IMR-90 (cell line): Measurements from ENCODE around the gene KCNN3. TPM values are rescaled to one million over a fixed set of nuclear protein-coding genes. Genes with fewer than 3 reads are reported as not detected.

Source experiments
- ATAC-seq: fragments of 200-7000 bp; cut with Tn5 transposase; 2 replicates; pipeline ENCODE4 v1.9.1; 2020; ENCODE audit warnings: low read depth, mild to moderate bottlenecking, moderate library complexity
- BruUV-seq: library from RNA; stranded (reverse); fragments of 400-500 nt; replicated peaks from 2 replicates; lab custom pipeline; 2021; lab: Mats Ljungman, UMichigan
- CTCF ChIA-PET: fragments of 300-600 bp; formaldehyde crosslinking; extraction: SDS; loops from one replicate; lab custom pipeline; 2021; ENCODE audit warnings: antibody characterized with exemption; lab: Yijun Ruan, JAX
- POLR2A ChIA-PET: fragments of 300-600 bp; sonication (Branson Sonifier 250); formaldehyde crosslinking; loops from one replicate; lab custom pipeline; 2022; ENCODE audit warnings: antibody characterized with exemption; ENCODE audit not compliant: unreplicated experiment; lab: Charles Lee
- DNase-seq: peaks from one replicate; pipeline ENCODE4 v3.0.0; 2013
- H2AFZ ChIP-seq: replicated peaks from 2 replicates; pipeline ENCODE3; 2013; ENCODE audit warnings: low read length, mild to moderate bottlenecking; ENCODE audit not compliant: poor library complexity
- H2AK5ac ChIP-seq: 2 replicates; pipeline ENCODE4 v1.6.1; 2013; ENCODE audit warnings: low read depth, low read length, inconsistent platforms
- H2AK9ac ChIP-seq: replicated peaks from 2 replicates; pipeline ENCODE3; 2013; ENCODE audit warnings: mild to moderate bottlenecking, low read depth, low read length, moderate library complexity; ENCODE audit not compliant: poor library complexity
- H2BK120ac ChIP-seq: 2 replicates; pipeline ENCODE4 v1.6.1; 2013; ENCODE audit warnings: low read depth, low read length, inconsistent platforms
- H2BK15ac ChIP-seq: 3 replicates; pipeline ENCODE4 v1.6.1; 2013; ENCODE audit warnings: low read depth, low read length, inconsistent platforms
- H2BK20ac ChIP-seq: 2 replicates; pipeline ENCODE4 v1.6.1; 2013; ENCODE audit warnings: low read depth, mild to moderate bottlenecking, inconsistent platforms, low read length, moderate library complexity
- H2BK5ac ChIP-seq: 2 replicates; pipeline ENCODE4 v1.6.1; 2013; ENCODE audit warnings: mild to moderate bottlenecking, low read depth, low read length, inconsistent platforms; ENCODE audit not compliant: poor library complexity, severe bottlenecking
- H3K14ac ChIP-seq: replicated peaks from 2 replicates; pipeline ENCODE4 v1.6.1; 2013; ENCODE audit warnings: low read depth, low read length, inconsistent platforms
- H3K18ac ChIP-seq: 2 replicates; pipeline ENCODE4 v1.6.1; 2013; ENCODE audit warnings: low read depth, low read length, control low read depth
- H3K23ac ChIP-seq: 2 replicates; pipeline ENCODE4 v1.6.1; 2013; ENCODE audit warnings: low read depth, low read length, inconsistent platforms
- H3K27ac ChIP-seq: 2 replicates; pipeline ENCODE4 v1.5.1; 2013; ENCODE audit warnings: mild to moderate bottlenecking, control low read depth, low read length; ENCODE audit not compliant: insufficient read depth
- H3K27me3 ChIP-seq: 2 replicates; pipeline ENCODE4 v1.6.1; 2013; ENCODE audit warnings: low read length; ENCODE audit not compliant: control insufficient read depth, insufficient read depth
- H3K36me3 ChIP-seq: 2 replicates; pipeline ENCODE4 v1.6.1; 2013; ENCODE audit warnings: low read length, mixed read lengths; ENCODE audit not compliant: control insufficient read depth, insufficient read depth
- H3K4ac ChIP-seq: 2 replicates; pipeline ENCODE4 v1.6.1; 2013; ENCODE audit warnings: low read depth, low read length, inconsistent platforms
- H3K4me1 ChIP-seq: 2 replicates; pipeline ENCODE4 v1.6.1; 2013; ENCODE audit warnings: low read length, mixed read lengths; ENCODE audit not compliant: control insufficient read depth, insufficient read depth
- H3K4me2 ChIP-seq: 2 replicates; pipeline ENCODE4 v1.6.1; 2013; ENCODE audit warnings: low read depth, mild to moderate bottlenecking, control low read depth, low read length, moderate library complexity
- H3K4me3 ChIP-seq: 2 replicates; pipeline ENCODE4 v1.5.1; 2013; ENCODE audit warnings: low read depth, mild to moderate bottlenecking, control low read depth, low read length, moderate library complexity; ENCODE audit not compliant: insufficient read depth
- H3K56ac ChIP-seq: 2 replicates; pipeline ENCODE4 v1.6.1; 2013; ENCODE audit warnings: low read length, inconsistent platforms; ENCODE audit not compliant: insufficient read depth; ENCODE audit errors: extremely low read depth
- H3K79me1 ChIP-seq, 2 experiments: 2 replicates each; pipeline ENCODE4 v1.6.1; 2013; ENCODE audit warnings: low read length in 2 of 2, inconsistent platforms in 1 of 2, low read depth in 1 of 2
- H3K9ac ChIP-seq: 2 replicates; pipeline ENCODE4 v1.6.1; 2013; ENCODE audit warnings: low read depth, low read length, control low read depth
- H3K9me1 ChIP-seq: 2 replicates; pipeline ENCODE4 v1.6.1; 2013; ENCODE audit warnings: low read length, inconsistent platforms; ENCODE audit not compliant: insufficient read depth
- H3K9me3 ChIP-seq: 2 replicates; pipeline ENCODE4 v1.6.1; 2013; ENCODE audit warnings: low read length; ENCODE audit not compliant: control insufficient read depth, insufficient read depth
- H4K20me1 ChIP-seq: 2 replicates; pipeline ENCODE4 v1.6.1; 2013; ENCODE audit warnings: low read length, inconsistent platforms; ENCODE audit not compliant: insufficient read depth
- H4K5ac ChIP-seq: 2 replicates; pipeline ENCODE4 v1.6.1; 2013; ENCODE audit warnings: mild to moderate bottlenecking, low read depth, low read length, control low read depth
- H4K8ac ChIP-seq, 2 experiments: 2 replicates each; pipeline ENCODE4 v1.6.1; 2013; ENCODE audit warnings: low read depth in 2 of 2, low read length in 2 of 2, control low read depth in 1 of 2, inconsistent platforms in 1 of 2
- H4K91ac ChIP-seq: 2 replicates; pipeline ENCODE4 v1.6.1; 2013; ENCODE audit warnings: low read depth, low read length, inconsistent platforms; ENCODE audit not compliant: insufficient read depth
- SMC3 ChIP-seq: fragments of 150-350 bp; IDR thresholded peaks from 2 replicates; pipeline ENCODE4 v1.6.1; 2016; ENCODE audit warnings: low read depth, mild to moderate bottlenecking, antibody characterized with exemption, low read length, moderate library complexity
- WGBS, 2 experiments: methylation state at CpG; one replicate each; pipeline versions ENCODE4 v1.1.5 to v1.1.7; 2013; ENCODE audit warnings: missing lambda C conversion rate in 2 of 2; ENCODE audit not compliant: insufficient read length in 1 of 2; ENCODE audit errors: extremely low coverage in 2 of 2; 5-methylcytosine and 5-hydroxymethylcytosine counted together
- dilution Hi-C: fragments of 300-500 bp; cut with HindIII; formaldehyde crosslinking; loops from one replicate; pipeline ENCODE4 v1.14.3; 2018; ENCODE audit warnings: low sequenced_read_pairs; ENCODE audit not compliant: unreplicated experiment
- in situ Hi-C: fragments of 300-500 bp; cut with MboI; formaldehyde crosslinking; loops from 3 replicates; pipeline ENCODE4 v1.14.3; 2019; ENCODE audit warnings: low sequenced_read_pairs, inconsistent platforms, mixed read lengths
- intact Hi-C: fragments of 100-400 bp; cut with micrococcal nuclease; formaldehyde crosslinking; loops from 2 replicates; pipeline ENCODE4 v1.10.0; 2022
- polyA plus RNA-seq, 3 experiments: library from polyadenylated mRNA; depleted of rRNA; stranded (reverse); fragments of >200 nt; gene quantifications; 2 replicates each; pipeline ENCODE4 v1.2.3, GENCODE V29; 2012; ENCODE audit warnings: low replicate concordance in 1 of 3
- total RNA-seq: library from RNA; depleted of rRNA; stranded (reverse); fragments of >200 nt; gene quantifications from 2 replicates; pipeline ENCODE4 v1.2.3, GENCODE V29; 2012
- TF ChIP-seq, protein P1 (sequence below): fragments of 150-350 bp; IDR thresholded peaks from 2 replicates; pipeline ENCODE4 v1.6.1; 2016; ENCODE audit warnings: low read depth, mild to moderate bottlenecking, low read length, moderate library complexity, borderline replicate concordance

KCNN3 gene
- total and polyA plus RNA-seq, 2 of the 4 experiments (the other 2 are of a cell fraction), result 0.02 TPM; not detected in 1

DNA sequence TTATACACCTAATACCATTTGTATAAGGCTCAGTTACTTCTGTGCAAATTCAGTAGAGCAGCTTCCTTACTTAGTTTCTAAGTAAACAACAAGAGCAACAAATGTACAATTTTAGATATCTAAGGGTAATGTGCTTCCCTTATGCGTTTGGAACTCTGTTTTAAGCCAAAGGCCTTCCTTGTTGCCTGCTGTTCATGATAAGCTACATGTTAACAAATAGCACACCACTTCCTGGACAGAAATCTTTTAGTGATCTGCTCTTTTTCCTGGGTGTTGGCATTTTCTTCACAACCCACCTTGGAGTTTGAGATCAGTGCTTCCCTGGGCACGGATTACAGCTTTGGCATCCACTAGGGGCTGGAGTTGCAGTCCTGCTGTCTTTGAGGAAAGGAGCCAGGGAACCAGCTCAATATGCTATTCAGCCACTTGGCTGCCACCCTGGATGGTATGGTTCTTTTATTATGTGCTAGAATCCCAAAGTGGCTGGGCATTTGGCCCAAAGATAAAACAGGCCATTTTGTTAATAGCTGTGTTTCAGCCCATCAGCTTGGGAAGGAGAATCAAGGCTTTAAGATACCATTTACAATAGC lies 206.5 kb downstream of the KCNN3 start:
- Histone ChIP-seq H3K36me3 (no peaks in the 10 kb centered on the region), H2AFZ (no peak overlapping the region), H3K4ac (no peak overlapping the region), H2BK120ac (no peak overlapping the region), H2BK20ac (no peak overlapping the region), H3K4me3 (no peak overlapping the region), H3K18ac (no peak overlapping the region), H3K4me1 (no peaks in the 10 kb centered on the region), H3K9me1 (no peaks in the 10 kb centered on the region), H3K4me2 (no peak overlapping the region), H2AK9ac (no peak overlapping the region), H2BK15ac (no peak overlapping the region), H2AK5ac (no peak overlapping the region), H2BK5ac (no peak overlapping the region), H3K9me3 (no peaks in the 10 kb centered on the region), H3K27ac (no peak overlapping the region), H3K79me1 (no peaks in the 10 kb centered on the region), H4K5ac (no peak overlapping the region), H3K9ac (no peak overlapping the region), H4K91ac (no peak overlapping the region), H3K27me3 (peaks cover 43% of the 10 kb centered on the region), H4K8ac (no peak overlapping the region), H3K56ac (no peak overlapping the region), H3K23ac (no peak overlapping the region), H3K14ac (no peak overlapping the region), H4K20me1 (no peaks in the 10 kb centered on the region)
- BruUV-seq, result no TSS peak
- ChIA-PET POLR2A (no interaction called here), CTCF (interaction anchor here (1.3 kb wide), 1 partner anchor 215 kb away, joined by 3 read pairs; no protein-coding TSS in a partner anchor)
- intact Hi-C loops, result no loop called here
- TF ChIP-seq, protein P1, sequence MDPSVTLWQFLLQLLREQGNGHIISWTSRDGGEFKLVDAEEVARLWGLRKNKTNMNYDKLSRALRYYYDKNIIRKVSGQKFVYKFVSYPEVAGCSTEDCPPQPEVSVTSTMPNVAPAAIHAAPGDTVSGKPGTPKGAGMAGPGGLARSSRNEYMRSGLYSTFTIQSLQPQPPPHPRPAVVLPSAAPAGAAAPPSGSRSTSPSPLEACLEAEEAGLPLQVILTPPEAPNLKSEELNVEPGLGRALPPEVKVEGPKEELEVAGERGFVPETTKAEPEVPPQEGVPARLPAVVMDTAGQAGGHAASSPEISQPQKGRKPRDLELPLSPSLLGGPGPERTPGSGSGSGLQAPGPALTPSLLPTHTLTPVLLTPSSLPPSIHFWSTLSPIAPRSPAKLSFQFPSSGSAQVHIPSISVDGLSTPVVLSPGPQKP, result no peak
- TF ChIP-seq SMC3, result no peak
- DNase-seq, result no peak
- no CpG with 5 or more reads among the region's 2 CpGs for WGBS, 2 experiments
- dilution Hi-C loops, result no loop called here
- no peak for ATAC-seq
- in situ Hi-C loops, result no loop called here
